ENCODE data around the gene SPART. TPM values are rescaled to one million over a fixed set of nuclear protein-coding genes. Genes with fewer than 3 reads are reported as not detected.

SPART gene
- polyA plus RNA-seq, 1 donor (not counting 4 experiments of a cell fraction or from before 2014, with no cell fraction given), result 35.5 TPM

DNA sequence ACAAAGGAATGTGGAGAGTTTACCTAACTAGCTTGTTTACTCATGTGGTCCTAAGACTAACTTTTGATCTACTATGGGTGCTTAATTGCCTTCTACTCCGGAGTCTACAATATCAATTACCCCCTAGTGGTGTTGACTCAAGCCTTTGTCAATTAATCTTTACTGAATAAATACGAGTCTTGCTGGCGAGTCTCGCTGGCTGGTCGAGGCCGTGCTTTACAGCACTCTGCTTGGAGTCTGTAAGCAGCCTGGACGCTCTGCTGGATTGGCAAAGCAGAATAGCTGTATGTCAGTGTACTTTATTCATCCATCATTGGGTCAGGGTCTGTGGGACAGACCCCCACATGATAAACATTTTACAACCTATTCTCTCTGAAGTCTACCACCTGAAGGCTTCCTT, 9.9 kb upstream of the SPART start:
- no peaks in the 10 kb centered on the region for H3K9me3 ChIP-seq (ENCODE audit: control insufficient read depth, low read depth, low read length)
- no peak overlapping the region for H3K4me3 ChIP-seq (ENCODE audit: control insufficient read depth in 2 of 3, extremely low read depth in 1 of 3, insufficient read depth in 2 of 3, low read depth in 1 of 3, low read length in 3 of 3)
- DNase-seq (ENCODE audit: low read depth, low spot score) (no peak), FAIRE-seq (no peak)
- no peaks in the 10 kb centered on the region for H3K4me1 ChIP-seq (ENCODE audit: control insufficient read depth, extremely low read depth, insufficient read depth, low read length)
- dilution Hi-C loops (cut with MboI; ENCODE audit: extremely low pct_ligation_motif_present, low sequenced_read_pairs), result no loop called here
- H3K9ac ChIP-seq (ENCODE audit: control insufficient read depth, extremely low read depth, insufficient read depth, low read length), result no peak overlapping the region
- H3K4me2 ChIP-seq (ENCODE audit: control insufficient read depth, extremely low read depth, insufficient read depth, low read depth, low read length), result no peak overlapping the region
- no peak overlapping the region for H3K27ac ChIP-seq (ENCODE audit: control insufficient read depth, insufficient read depth, low read length)
- H3K79me2 ChIP-seq (ENCODE audit: control insufficient read depth, insufficient read depth, low read length), result no peaks in the 10 kb centered on the region
- no peaks in the 10 kb centered on the region for H3K9me1 ChIP-seq (ENCODE audit: control insufficient read depth, extremely low read depth, insufficient read depth, low read length)
- H3K36me3 ChIP-seq (ENCODE audit: control insufficient read depth in 2 of 2, extremely low read depth in 1 of 2, insufficient read depth in 2 of 2, low read length in 2 of 2), result no peaks in the 10 kb centered on the region
- H3K27me3 ChIP-seq (ENCODE audit: control insufficient read depth, extremely low read depth, insufficient read depth, low read length), result no peaks in the 10 kb centered on the region
- no peak overlapping the region for H2AFZ ChIP-seq (ENCODE audit: control insufficient read depth, low read length)
- no peak for TF ChIP-seq CTCF (optimal IDR thresholded peaks at IDR 0.05 in 1 of 3, IDR thresholded peaks at IDR 0.05 in 1 of 3, conservative IDR thresholded peaks at IDR 0.05 in 1 of 3; ENCODE audit: extremely low read depth in 1 of 3, insufficient read depth in 2 of 3, low read length in 3 of 3)
- no peak for TF ChIP-seq EZH2 (IDR thresholded peaks at IDR 0.05; ENCODE audit: low read length)
- H4K20me1 ChIP-seq (ENCODE audit: control insufficient read depth, extremely low read depth, insufficient read depth, low read length), result no peaks in the 10 kb centered on the region

- Histone ChIP-seq H3K27me3 (ENCODE audit: control insufficient read depth, extremely low read depth, insufficient read depth, low read length) (no peaks in the 10 kb centered on the region), H3K27ac (ENCODE audit: control insufficient read depth, insufficient read depth, low read length) (no peak overlapping the region), H3K4me3 (ENCODE audit: control insufficient read depth in 2 of 3, extremely low read depth in 1 of 3, insufficient read depth in 2 of 3, low read depth in 1 of 3, low read length in 3 of 3) (no peak overlapping the region), H3K79me2 (ENCODE audit: control insufficient read depth, insufficient read depth, low read length) (no peaks in the 10 kb centered on the region), H3K9me1 (ENCODE audit: control insufficient read depth, extremely low read depth, insufficient read depth, low read length) (no peaks in the 10 kb centered on the region), H4K20me1 (ENCODE audit: control insufficient read depth, extremely low read depth, insufficient read depth, low read length) (no peaks in the 10 kb centered on the region), H2AFZ (ENCODE audit: control insufficient read depth, low read length) (no peak overlapping the region), H3K36me3 (ENCODE audit: control insufficient read depth in 2 of 2, extremely low read depth in 1 of 2, insufficient read depth in 2 of 2, low read length in 2 of 2) (no peaks in the 10 kb centered on the region), H3K4me2 (ENCODE audit: control insufficient read depth, extremely low read depth, insufficient read depth, low read depth, low read length) (no peak overlapping the region), H3K4me1 (ENCODE audit: control insufficient read depth, extremely low read depth, insufficient read depth, low read length) (no peaks in the 10 kb centered on the region), H3K9me3 (ENCODE audit: control insufficient read depth, low read depth, low read length) (no peaks in the 10 kb centered on the region), H3K9ac (ENCODE audit: control insufficient read depth, extremely low read depth, insufficient read depth, low read length) (no peak overlapping the region)
- dilution Hi-C loops (cut with MboI; ENCODE audit: extremely low pct_ligation_motif_present, low sequenced_read_pairs), result no loop called here
- TF ChIP-seq CTCF (optimal IDR thresholded peaks at IDR 0.05 in 1 of 3, IDR thresholded peaks at IDR 0.05 in 1 of 3, conservative IDR thresholded peaks at IDR 0.05 in 1 of 3; ENCODE audit: extremely low read depth in 1 of 3, insufficient read depth in 2 of 3, low read length in 3 of 3) (no peak), EZH2 (IDR thresholded peaks at IDR 0.05; ENCODE audit: low read length) (no peak)
- no peak for DNase-seq (ENCODE audit: low read depth, low spot score)
- no peak for FAIRE-seq
Measured at GRCh38 chr13:36355632-36356031, 9.4 kb upstream of the SPART start.
